ENCODE results near the gene TCP1.
"Not testable (repeated sequence)": the region's sequence is repeated elsewhere in the genome, so short reads cannot be mapped to it uniquely, and the experiment has no call there.

Gene TCP1

GRCh38 chr6:159746759-159747158 is 42.6 kb downstream of the TCP1 start:
- DNase-seq (ENCODE audit: extremely low read depth, low read depth), result no peak
- TF ChIP-seq CTCF (IDR thresholded peaks at IDR 0.05; ENCODE audit: low read depth, low read length), result no peak

- no peak for DNase-seq (ENCODE audit: extremely low read depth, low read depth)
- TF ChIP-seq CTCF (IDR thresholded peaks at IDR 0.05; ENCODE audit: low read depth, low read length), result no peak
Observed at GRCh38 chr6:159745081-159745480, 44.3 kb downstream of the TCP1 start.

GRCh38 chr6:159742165-159742564 is 47.2 kb downstream of the TCP1 start:
- no peak for TF ChIP-seq CTCF (IDR thresholded peaks at IDR 0.05; ENCODE audit: low read depth, low read length)
- no peak for DNase-seq (ENCODE audit: extremely low read depth, low read depth)

- no peak for DNase-seq (ENCODE audit: extremely low read depth, low read depth)
- TF ChIP-seq CTCF (IDR thresholded peaks at IDR 0.05; ENCODE audit: low read depth, low read length), result no peak
Observed at GRCh38 chr6:159739341-159739740, 50.1 kb downstream of the TCP1 start.

- TF ChIP-seq CTCF (IDR thresholded peaks at IDR 0.05; ENCODE audit: low read depth, low read length), result no peak
Observed at GRCh38 chr6:159736908-159737307, 52.5 kb downstream of the TCP1 start.

GRCh38 chr6:159733395-159733794 is 56.0 kb downstream of the TCP1 start:
- not testable (repeated sequence) for DNase-seq (ENCODE audit: extremely low read depth, low read depth)

More at GRCh38 chr6:159736908-159737307, 52.5 kb downstream of the TCP1 start:
- DNase-seq (ENCODE audit: extremely low read depth, low read depth), result no peak

- not testable (repeated sequence) for DNase-seq (ENCODE audit: extremely low read depth, low read depth)
Observed at GRCh38 chr6:159732550-159732949, 56.9 kb downstream of the TCP1 start.

- no peak for TF ChIP-seq CTCF (IDR thresholded peaks at IDR 0.05; ENCODE audit: low read depth, low read length)
- no peak for DNase-seq (ENCODE audit: extremely low read depth, low read depth)
Observed at GRCh38 chr6:159730332-159730676, 59.1 kb downstream of the TCP1 start.
